H1 (cell line): Measurements from ENCODE around the gene ZNF441. TPM values are rescaled to one million over a fixed set of nuclear protein-coding genes. Genes with fewer than 3 reads are reported as not detected.

Experiments
- ASH2L ChIP-seq: fragments of 200-600, 300-600 bp; sonication (generic); IDR thresholded peaks from one replicate; pipeline ENCODE4 v1.7.1; 2017; ENCODE audit warnings: low read length
- ATF3 ChIP-seq: IDR thresholded peaks from 2 replicates; pipeline ENCODE4 v1.6.1; 2011; ENCODE audit warnings: low read depth, mild to moderate bottlenecking, low read length; ENCODE audit not compliant: insufficient read depth
- CREB1 ChIP-seq: IDR thresholded peaks from 2 replicates; pipeline ENCODE4 v1.6.1; 2012; ENCODE audit warnings: inconsistent platforms
- EGR1 ChIP-seq: IDR thresholded peaks from 2 replicates; pipeline ENCODE4 v1.6.1; 2011; ENCODE audit warnings: low read depth, low read length, borderline replicate concordance
- GABPA ChIP-seq: IDR thresholded peaks from 2 replicates; pipeline ENCODE4 v1.6.1; 2011; ENCODE audit warnings: mild to moderate bottlenecking, low read length, moderate library complexity, borderline replicate concordance; ENCODE audit not compliant: insufficient read depth
- HDAC2 ChIP-seq, 2 experiments: fragments of 300-600 bp in 1 of 2; sonication (generic) in 1 of 2; IDR thresholded peaks; 2 replicates each; pipeline ENCODE4 v1.6.1; 2011 to 2012; ENCODE audit warnings: low read depth in 2 of 2, low read length in 2 of 2, mild to moderate bottlenecking in 2 of 2, moderate library complexity in 2 of 2, borderline replicate concordance in 1 of 2, inconsistent platforms in 1 of 2
- KDM4A ChIP-seq: IDR thresholded peaks from one replicate; pipeline ENCODE4 v1.7.1; 2012; ENCODE audit warnings: low read depth, mild to moderate bottlenecking, moderate library complexity, low read length, inconsistent platforms; ENCODE audit not compliant: severe bottlenecking
- MAFK ChIP-seq: IDR thresholded peaks from 2 replicates; pipeline ENCODE4 v1.6.1; 2012; ENCODE audit warnings: low read depth, mild to moderate bottlenecking, improper control_type of control experiment, low read length
- NANOG ChIP-seq: IDR thresholded peaks from 2 replicates; pipeline ENCODE4 v1.6.1; 2011; ENCODE audit warnings: low read length, low read depth, mild to moderate bottlenecking, inconsistent platforms; ENCODE audit not compliant: insufficient read depth, poor library complexity, severe bottlenecking
- POU5F1 ChIP-seq: IDR thresholded peaks from 2 replicates; pipeline ENCODE4 v1.6.1; 2011; ENCODE audit warnings: low read depth, mild to moderate bottlenecking, low read length, moderate library complexity
- RBBP5 ChIP-seq: IDR thresholded peaks from 2 replicates; pipeline ENCODE4 v1.7.1; 2012; ENCODE audit warnings: low read depth, mild to moderate bottlenecking, inconsistent platforms, low read length, moderate library complexity, borderline replicate concordance
- SIN3A ChIP-seq, 2 experiments: IDR thresholded peaks in 1 of 2; conservative IDR thresholded peaks in 1 of 2; 2 replicates each; pipeline ENCODE4 v1.6.1; 2011 to 2012; ENCODE audit warnings: low read length in 2 of 2, improper control_type of control experiment in 1 of 2, low read depth in 1 of 2, mild to moderate bottlenecking in 1 of 2
- SIRT6 ChIP-seq: IDR thresholded peaks from one replicate; pipeline ENCODE4 v1.7.1; 2012; ENCODE audit warnings: low read length, inconsistent platforms
- SP1 ChIP-seq: IDR thresholded peaks from 2 replicates; pipeline ENCODE4 v1.6.1; 2011; ENCODE audit warnings: low read depth, low read length
- SUZ12 ChIP-seq: fragments of 200-600 bp; sonication (generic); IDR thresholded peaks from 2 replicates; pipeline ENCODE4 v1.6.1; 2012; ENCODE audit warnings: mild to moderate bottlenecking, inconsistent platforms, low read length, moderate library complexity, mixed read lengths
- TAF7 ChIP-seq: optimal IDR thresholded peaks from 2 replicates; pipeline ENCODE3; 2011; ENCODE audit warnings: low read depth, mild to moderate bottlenecking, inconsistent platforms, low read length, moderate library complexity, borderline replicate concordance
- TEAD4 ChIP-seq: IDR thresholded peaks from 2 replicates; pipeline ENCODE4 v1.6.1; 2012; ENCODE audit warnings: low read depth, low read length, inconsistent platforms, mixed read lengths
- YY1 ChIP-seq: IDR thresholded peaks from 2 replicates; pipeline ENCODE4 v1.6.1; 2011; ENCODE audit warnings: low read depth, mild to moderate bottlenecking, low read length
- ZNF274 ChIP-seq: IDR thresholded peaks from 2 replicates; pipeline ENCODE4 v1.7.0; 2012; ENCODE audit warnings: low read length, borderline replicate concordance; ENCODE audit errors: extremely low read depth
- polyA plus RNA-seq, 7 experiments: library from polyadenylated mRNA; depleted of rRNA in 3 of 7; stranded (reverse) in 5 of 7; unstranded in 2 of 7; fragments of >200 nt in 5 of 7; fragments of 200-250 nt in 2 of 7; gene quantifications; 1 replicate in 5 of 7; 2 replicates in 1 of 7; 4 replicates in 1 of 7; pipeline versions ENCODE4 v1.2.1 to v1.2.3, GENCODE V29; 2011 to 2013; ENCODE audit warnings: missing spikeins in 2 of 7, mixed read lengths in 2 of 7
- total RNA-seq: library from RNA; stranded (reverse); fragmentation: NEBNext Ultra II Directional; extraction: Animal tissue kit (Norgen Biotek cat#: 25700); gene quantifications from 2 replicates; pipeline ENCODE4 v1.2.1, GENCODE V29; 2021

The ZNF441 gene
- total and polyA plus RNA-seq, 2 of the 8 experiments (the other 6 are each of a cell fraction or from before 2014, with no cell fraction given) = 0.09 to 0.48 TPM

- TF ChIP-seq NANOG = peak; percentile 2
- no peak for TF ChIP-seq ATF3
- peak; percentile 50; the same call in 1 of the 2 replicates for TF ChIP-seq RBBP5
- no peak for TF ChIP-seq YY1
- no peak for TF ChIP-seq MAFK
- peak; percentile 48; the same call in 1 of the 2 replicates for TF ChIP-seq CREB1
- no peak for TF ChIP-seq TEAD4
- TF ChIP-seq POU5F1 = no peak
- peak; percentile 93 for TF ChIP-seq SP1
- no peak for TF ChIP-seq KDM4A
- no peak for TF ChIP-seq TAF7
- TF ChIP-seq ZNF274 = no peak
- no peak for TF ChIP-seq ASH2L
- no peak for TF ChIP-seq EGR1
- no peak for TF ChIP-seq SUZ12
- TF ChIP-seq SIN3A (conservative IDR thresholded peaks at IDR 0.05 in 1 of 2, IDR thresholded peaks at IDR 0.05 in 1 of 2; ENCODE audit: low read depth in 1 of 2, low read length in 2 of 2) = 0 out of 4 replicates have a peak, but pooled peaks of 1 of the 2 experiments have one; percentile 11
- no peak for TF ChIP-seq HDAC2 (IDR thresholded peaks at IDR 0.05; ENCODE audit: borderline replicate concordance in 1 of 2, low read depth in 2 of 2, low read length in 2 of 2)
- TF ChIP-seq GABPA = no peak
- no peak for TF ChIP-seq SIRT6
These were observed 27.8 kb upstream of the ZNF441 start, which contains the start of gene ZNF823 (continued) for GRCh38 chr19:11738746-11739620.
